Measurements from ENCODE around the gene BPIFB6.

Gene BPIFB6

DNA sequence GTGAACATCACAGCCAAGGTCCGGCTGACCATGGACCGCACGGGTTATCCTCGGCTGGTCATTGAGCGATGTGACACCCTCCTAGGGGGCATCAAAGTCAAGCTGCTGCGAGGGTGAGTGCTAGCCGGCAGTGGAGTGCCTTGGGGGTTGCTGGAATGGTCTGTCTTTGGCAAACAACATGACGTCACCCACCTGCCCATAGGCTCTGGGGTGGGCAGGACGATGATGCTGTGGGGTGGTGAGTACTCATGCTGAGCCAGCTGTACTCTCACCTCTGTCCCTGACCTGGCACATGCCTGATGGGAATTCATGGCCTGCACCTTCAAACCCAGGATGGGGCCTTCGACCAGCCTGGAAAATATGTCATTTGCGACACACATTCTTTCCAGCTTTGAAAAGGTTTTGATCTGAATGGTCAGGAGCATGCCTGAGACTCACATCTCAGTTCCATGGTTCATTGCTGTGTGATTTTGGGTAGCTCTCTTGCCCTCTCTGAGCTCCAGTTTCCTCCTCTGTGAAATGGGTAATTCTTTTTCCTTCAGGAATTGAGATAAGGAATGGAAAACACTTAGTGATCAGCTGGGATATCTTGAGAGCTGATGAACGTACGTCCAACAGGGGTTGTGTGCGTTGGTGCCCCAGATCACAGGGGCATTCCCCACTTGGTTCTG, 54.7 kb downstream of the BPIFB6 start:
- TF ChIP-seq, protein P1, sequence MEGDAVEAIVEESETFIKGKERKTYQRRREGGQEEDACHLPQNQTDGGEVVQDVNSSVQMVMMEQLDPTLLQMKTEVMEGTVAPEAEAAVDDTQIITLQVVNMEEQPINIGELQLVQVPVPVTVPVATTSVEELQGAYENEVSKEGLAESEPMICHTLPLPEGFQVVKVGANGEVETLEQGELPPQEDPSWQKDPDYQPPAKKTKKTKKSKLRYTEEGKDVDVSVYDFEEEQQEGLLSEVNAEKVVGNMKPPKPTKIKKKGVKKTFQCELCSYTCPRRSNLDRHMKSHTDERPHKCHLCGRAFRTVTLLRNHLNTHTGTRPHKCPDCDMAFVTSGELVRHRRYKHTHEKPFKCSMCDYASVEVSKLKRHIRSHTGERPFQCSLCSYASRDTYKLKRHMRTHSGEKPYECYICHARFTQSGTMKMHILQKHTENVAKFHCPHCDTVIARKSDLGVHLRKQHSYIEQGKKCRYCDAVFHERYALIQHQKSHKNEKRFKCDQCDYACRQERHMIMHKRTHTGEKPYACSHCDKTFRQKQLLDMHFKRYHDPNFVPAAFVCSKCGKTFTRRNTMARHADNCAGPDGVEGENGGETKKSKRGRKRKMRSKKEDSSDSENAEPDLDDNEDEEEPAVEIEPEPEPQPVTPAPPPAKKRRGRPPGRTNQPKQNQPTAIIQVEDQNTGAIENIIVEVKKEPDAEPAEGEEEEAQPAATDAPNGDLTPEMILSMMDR (IDR thresholded peaks at IDR 0.05; ENCODE audit: low read depth, low read length), result no peak
- H3K4me3 ChIP-seq (replicated peaks in 1 of 2; ENCODE audit: low read depth in 2 of 2, low read length in 2 of 2), result no peak overlapping the region
- no peak for DNase-seq (ENCODE audit: low read depth in 2 of 2)

GRCh38 chr20:33091147-33091546, 59.7 kb downstream of the BPIFB6 start:
- H3K4me3 ChIP-seq (replicated peaks in 1 of 2; ENCODE audit: low read depth in 2 of 2, low read length in 2 of 2), result no peak overlapping the region
- TF ChIP-seq, protein P1 (IDR thresholded peaks at IDR 0.05; ENCODE audit: low read depth, low read length), result no peak
- no peak for DNase-seq (ENCODE audit: low read depth in 2 of 2)

GRCh38 chr20:33091693-33092092, 60.2 kb downstream of the BPIFB6 start:
- no peak for DNase-seq (ENCODE audit: low read depth in 2 of 2)
- TF ChIP-seq, protein P1 (IDR thresholded peaks at IDR 0.05; ENCODE audit: low read depth, low read length), result no peak
- no peak overlapping the region for H3K4me3 ChIP-seq (replicated peaks in 1 of 2; ENCODE audit: low read depth in 2 of 2, low read length in 2 of 2)

DNA sequence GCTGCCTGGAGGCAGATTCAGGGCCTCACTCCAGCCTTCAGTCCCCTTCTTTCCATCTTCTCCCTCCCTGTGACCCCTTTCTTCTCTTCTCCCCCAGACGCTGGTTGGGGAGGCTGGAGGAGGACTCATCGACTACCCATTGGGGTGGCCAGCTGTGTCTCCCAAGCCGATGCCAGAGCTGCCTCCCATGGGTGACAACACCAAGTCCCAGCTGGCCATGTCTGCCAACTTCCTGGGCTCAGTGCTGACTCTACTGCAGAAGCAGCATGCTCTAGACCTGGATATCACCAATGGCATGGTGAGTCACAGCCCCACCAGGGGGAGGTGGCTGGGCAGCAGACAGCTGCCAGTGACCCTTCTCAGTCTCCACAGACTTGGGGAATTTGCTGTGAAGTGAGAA, 60.9 kb downstream of the BPIFB6 start:
- DNase-seq (ENCODE audit: low read depth in 2 of 2), result no peak
- TF ChIP-seq, protein P1 (IDR thresholded peaks at IDR 0.05; ENCODE audit: low read depth, low read length), result no peak
- no peak overlapping the region for H3K4me3 ChIP-seq (replicated peaks in 1 of 2; ENCODE audit: low read depth in 2 of 2, low read length in 2 of 2)

DNA sequence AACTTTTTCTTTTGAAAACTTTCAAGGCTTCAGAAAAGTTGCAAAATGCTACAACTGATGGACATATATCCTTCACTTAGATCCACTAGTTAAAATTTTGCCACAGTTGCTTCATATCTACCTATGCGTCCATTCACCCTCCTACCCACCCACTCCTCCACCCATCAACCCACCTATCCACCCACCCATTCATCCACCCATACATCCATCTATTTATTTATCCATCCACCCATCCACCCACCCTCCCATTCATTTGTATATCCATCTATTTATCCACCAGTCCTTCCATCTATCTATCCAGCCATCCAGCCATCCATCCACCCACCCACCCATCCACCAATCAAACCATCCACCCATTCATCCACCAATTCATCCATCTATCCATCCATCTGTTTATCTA, 61.6 kb downstream of the BPIFB6 start:
- no peak overlapping the region for H3K4me3 ChIP-seq (replicated peaks in 1 of 2; ENCODE audit: low read depth in 2 of 2, low read length in 2 of 2)
- TF ChIP-seq, protein P1 (IDR thresholded peaks at IDR 0.05; ENCODE audit: low read depth, low read length), result no peak
- no peak for DNase-seq (ENCODE audit: low read depth in 2 of 2)

DNA sequence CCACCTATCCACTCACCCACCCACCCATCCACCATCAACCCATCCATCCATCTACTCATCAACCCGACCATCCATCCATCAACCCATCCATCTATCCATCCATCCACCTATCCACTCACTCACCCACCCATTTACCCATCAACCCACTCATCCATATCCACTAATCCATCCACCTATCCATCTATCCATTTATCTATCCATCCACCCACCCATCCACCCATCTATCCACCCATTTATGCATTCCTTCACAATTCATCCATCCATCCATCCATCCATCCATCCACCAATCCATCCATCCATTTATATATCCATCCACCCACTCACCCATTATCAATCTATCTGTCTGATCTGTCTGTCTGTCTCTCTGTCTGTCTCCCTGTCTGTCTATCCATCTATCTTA, 62.1 kb downstream of the BPIFB6 start:
- TF ChIP-seq, protein P1 (IDR thresholded peaks at IDR 0.05; ENCODE audit: low read depth, low read length), result no peak
- DNase-seq (ENCODE audit: low read depth in 2 of 2), result no peak
- no peak overlapping the region for H3K4me3 ChIP-seq (replicated peaks in 1 of 2; ENCODE audit: low read depth in 2 of 2, low read length in 2 of 2)

All from cardiac fibroblast (primary cell).